Inflammatory macrophage (primary cell): Measurements from ENCODE around the gene SLC35A4.
"Not testable (repeated sequence)": the region's sequence is repeated elsewhere in the genome, so short reads cannot be mapped to it uniquely, and the experiment has no call there.

Experiments
- DNase-seq, 2 donors: peaks; one replicate each; pipeline ENCODE4 v3.0.0-alpha.2; 2020 to 2022

The SLC35A4 gene

GRCh38 chr5:140591747-140592372 lies 27.2 kb downstream of the SLC35A4 start:
- peak; percentile 71 to 75 for DNase-seq

- DNase-seq = not testable (repeated sequence)
Measured at GRCh38 chr5:140593070-140593469, 28.4 kb downstream of the SLC35A4 start.

DNA sequence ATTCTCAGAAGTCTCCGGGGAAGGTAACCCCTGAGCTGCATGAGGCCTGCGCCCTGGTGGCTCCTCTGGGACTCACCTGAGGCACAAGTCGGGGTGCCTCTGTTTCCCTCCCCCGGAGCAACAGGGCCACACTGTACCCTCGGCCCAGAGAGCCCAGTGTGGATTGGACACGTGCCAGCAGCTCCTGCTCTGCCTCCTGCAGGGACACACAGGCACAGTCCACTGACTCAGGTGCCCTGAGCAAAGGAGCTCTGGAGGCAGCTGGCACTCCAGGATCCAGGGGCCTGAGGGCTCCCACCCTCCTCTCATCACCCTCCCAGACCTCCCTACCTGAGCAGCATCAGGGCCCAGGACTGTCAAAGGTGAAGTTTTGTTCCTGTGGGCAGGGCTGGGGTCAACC lies 29.5 kb downstream of the SLC35A4 start:
- no peak for DNase-seq

DNA sequence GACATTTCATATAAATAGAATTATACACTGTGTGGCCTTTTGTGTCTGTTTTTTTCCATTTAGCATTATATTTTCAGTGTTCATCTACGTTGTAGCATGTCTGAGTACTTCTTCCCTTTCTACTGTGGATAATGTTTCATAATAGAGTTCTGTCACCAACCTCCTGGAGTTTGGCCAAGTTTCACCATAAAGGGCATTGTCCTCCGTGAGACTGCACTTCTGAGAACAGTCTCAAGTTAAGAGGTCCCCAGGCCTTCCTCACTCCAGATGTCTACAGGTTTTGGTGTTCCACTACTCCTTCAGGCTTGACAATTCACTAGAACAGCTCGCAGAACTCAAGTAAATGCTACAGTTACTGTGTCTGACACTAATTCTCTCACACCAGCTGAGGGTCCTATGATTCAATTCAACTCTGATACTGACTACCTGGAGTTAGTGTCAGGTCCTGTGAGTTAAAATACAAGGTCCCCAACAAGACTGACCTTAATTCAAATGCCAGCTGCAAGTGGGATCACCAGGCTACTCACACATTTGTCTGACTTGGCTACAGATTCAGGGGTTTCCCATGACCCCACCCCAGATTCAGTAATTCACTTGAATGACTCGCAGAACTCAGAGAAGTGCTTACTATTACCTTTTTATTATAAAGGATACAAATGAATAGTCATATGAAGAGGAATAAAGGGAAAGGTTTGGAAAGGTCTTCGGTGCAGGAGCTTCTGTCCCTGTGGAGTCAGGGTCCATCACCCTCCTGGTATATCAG lies 31.1 kb downstream of the SLC35A4 start:
- peak; percentile 93 to 98 for DNase-seq

DNA sequence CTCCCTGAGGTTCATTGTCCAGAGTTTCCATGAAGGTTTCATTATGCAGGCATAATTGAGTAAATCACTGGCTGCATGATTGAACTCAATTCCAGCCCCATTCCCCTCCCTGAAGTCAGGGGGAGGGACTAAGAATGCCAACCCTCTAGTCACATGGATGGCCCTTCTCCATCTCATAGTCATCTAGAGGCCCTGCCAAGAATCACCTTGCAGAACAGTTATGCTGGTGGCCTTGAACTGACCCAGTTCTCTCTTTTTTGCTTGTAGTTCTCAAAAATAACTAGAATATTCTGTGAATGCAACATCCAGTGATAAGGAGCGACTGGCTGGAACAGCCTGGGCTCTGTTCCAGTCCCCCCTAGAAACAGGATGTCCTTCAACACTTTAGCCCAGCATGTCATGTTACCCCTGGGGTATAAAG lies 31.7 kb downstream of the SLC35A4 start:
- peak in 1 of 2 donors; percentile 42 for DNase-seq

DNA sequence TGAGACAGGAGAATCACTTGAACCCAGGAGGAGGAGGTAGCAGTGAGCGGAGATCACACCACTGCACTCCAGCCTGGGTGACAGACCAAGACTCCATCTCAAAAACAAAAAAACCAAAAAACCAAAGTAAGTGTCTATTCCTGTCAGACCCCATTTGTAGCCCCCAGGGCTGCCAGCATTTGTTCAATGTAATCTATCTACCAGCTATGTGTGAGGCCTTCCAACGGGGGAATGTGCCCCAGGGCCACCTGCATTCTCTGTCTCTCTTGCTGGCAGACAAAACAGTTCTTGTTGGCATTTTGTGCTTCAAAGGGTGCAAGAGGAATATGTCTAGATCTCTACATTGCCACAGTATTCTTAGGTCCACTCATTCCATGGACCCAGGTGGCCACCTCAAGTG lies 34.2 kb downstream of the SLC35A4 start:
- DNase-seq = no peak

- no peak for DNase-seq
Measured at GRCh38 chr5:140600096-140600495, 35.5 kb downstream of the SLC35A4 start.

- DNase-seq = peak; percentile 81 to 83
Measured at GRCh38 chr5:140602147-140602546, 37.5 kb downstream of the SLC35A4 start.

GRCh38 chr5:140603446-140603698 lies 38.7 kb downstream of the SLC35A4 start:
- DNase-seq = not testable (repeated sequence)

- peak; percentile 30 to 62 for DNase-seq
Measured at GRCh38 chr5:140603734-140604133, 39.1 kb downstream of the SLC35A4 start.

DNA sequence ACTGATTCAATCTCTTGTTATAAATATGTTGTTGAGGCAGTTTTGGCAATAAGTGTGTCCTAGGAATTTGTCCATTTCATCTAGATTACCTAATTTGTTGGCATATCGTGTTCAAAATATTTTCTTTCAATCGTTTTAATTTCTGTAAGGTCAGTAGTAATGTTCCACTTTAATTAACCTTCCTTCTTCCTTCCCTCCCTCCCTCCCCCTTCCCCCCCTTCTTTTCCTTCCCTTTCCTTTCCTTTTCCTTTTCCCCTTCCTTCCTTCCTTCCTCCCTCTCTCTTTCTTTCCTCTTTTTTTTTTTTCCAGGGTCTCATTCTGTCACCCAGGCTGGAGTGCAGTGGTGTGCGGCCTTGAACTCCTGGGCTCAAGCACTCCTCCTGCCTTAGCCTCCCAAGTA lies 41.3 kb downstream of the SLC35A4 start:
- no peak for DNase-seq

DNA sequence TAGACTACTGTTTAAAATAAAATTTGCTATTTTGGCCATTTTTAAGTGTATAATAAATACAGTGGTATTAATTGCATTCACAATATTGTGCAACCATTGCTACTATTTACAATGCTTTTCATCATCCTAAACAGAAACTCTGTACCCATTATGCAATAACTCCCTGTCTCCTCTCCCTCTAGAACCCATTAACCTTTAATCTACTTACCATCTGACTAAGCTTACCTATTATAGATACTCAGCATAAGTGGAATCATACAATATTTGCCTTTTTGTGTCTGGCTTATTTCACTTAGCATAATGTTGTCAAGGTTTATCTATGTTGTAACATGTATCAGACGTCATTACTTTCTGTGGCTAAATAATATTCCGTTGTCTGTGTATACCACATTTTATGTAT lies 42.4 kb downstream of the SLC35A4 start:
- peak in 1 of 2 donors; percentile 62 for DNase-seq

DNA sequence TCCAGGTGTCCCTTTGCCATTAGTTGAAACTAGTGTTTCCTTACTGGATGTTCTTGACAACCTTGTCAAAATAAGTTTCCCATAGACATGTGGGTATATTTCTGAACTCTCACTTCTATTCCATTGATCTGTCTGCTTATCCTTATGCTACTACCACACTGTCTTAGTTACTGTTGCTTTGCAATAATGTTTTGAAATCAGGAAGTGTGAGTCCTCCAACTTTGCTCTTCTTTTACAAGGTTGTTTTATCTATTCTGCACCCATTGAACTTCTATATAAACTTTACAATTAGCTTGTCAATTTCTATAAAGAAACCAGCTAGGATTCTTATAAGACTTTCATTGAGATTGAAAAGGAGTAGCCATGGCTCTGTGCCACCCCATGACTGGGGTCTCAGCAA lies 44.1 kb downstream of the SLC35A4 start:
- peak in 1 of 2 donors; percentile 54 for DNase-seq

GRCh38 chr5:140609126-140609525 lies 44.5 kb downstream of the SLC35A4 start:
- DNase-seq = peak; percentile 82 to 85

GRCh38 chr5:140611020-140611521 lies 46.4 kb downstream of the SLC35A4 start:
- DNase-seq = no peak
